MM.1S (cell line): ENCODE measurements around the gene PLCD4.

Experiments used
- CTCF ChIP-seq: fragments of 300-600 bp; sonication (generic); IDR thresholded peaks from 2 replicates; pipeline ENCODE4 v1.5.1; 2016; ENCODE audit warnings: antibody characterized with exemption, low read length, mixed read lengths
- EZH2 ChIP-seq: fragments of 300-600 bp; sonication (generic); optimal IDR thresholded peaks from 2 replicates; pipeline ENCODE3; 2017; ENCODE audit warnings: low read depth, mild to moderate bottlenecking, antibody characterized with exemption, low read length, mixed read lengths
- EZH2phosphoT487 ChIP-seq: fragments of 300-600 bp; sonication (generic); IDR thresholded peaks from 2 replicates; pipeline ENCODE4 v1.6.1; 2018; ENCODE audit warnings: antibody characterized with exemption, low read length

DNA sequence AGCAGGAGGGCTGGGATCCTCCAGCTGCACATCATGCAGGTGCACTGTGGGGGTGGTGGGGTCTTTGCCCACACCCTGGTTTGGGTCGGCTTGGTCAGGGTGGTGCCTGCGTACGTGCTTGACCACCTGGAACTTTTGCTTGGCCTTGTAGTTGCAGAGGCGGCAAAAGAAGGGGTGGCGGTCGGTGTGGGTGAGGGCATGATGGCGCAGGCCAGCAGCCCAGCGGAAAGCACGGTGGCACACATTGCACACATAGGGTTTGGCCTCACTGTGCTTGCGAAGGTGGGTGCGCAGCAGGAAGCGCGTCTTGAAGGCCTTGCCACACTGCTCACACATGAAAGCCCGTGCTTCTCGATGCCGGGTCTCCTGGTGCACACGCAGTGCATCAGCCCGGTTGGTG is 30.7 kb downstream of the PLCD4 start:
- TF ChIP-seq EZH2, result no peak
- TF ChIP-seq CTCF, result no peak
- no peak for TF ChIP-seq EZH2phosphoT487
